GM21737 (cell line): ENCODE data around the gene RNF144A.

Experiments used
- ATAC-seq: cut with Tn5 transposase; IDR thresholded peaks from one replicate; pipeline ENCODE4 v1.9.1; 2021; ENCODE audit warnings: mild to moderate bottlenecking, moderate library complexity; ENCODE audit not compliant: unreplicated experiment

RNF144A gene

GRCh38 chr2:6906165-6906741 is 11.0 kb upstream of the RNF144A start:
- ATAC-seq: no peak

- no peak for ATAC-seq
Measured at GRCh38 chr2:6908291-6908690, 8.9 kb upstream of the RNF144A start.

DNA sequence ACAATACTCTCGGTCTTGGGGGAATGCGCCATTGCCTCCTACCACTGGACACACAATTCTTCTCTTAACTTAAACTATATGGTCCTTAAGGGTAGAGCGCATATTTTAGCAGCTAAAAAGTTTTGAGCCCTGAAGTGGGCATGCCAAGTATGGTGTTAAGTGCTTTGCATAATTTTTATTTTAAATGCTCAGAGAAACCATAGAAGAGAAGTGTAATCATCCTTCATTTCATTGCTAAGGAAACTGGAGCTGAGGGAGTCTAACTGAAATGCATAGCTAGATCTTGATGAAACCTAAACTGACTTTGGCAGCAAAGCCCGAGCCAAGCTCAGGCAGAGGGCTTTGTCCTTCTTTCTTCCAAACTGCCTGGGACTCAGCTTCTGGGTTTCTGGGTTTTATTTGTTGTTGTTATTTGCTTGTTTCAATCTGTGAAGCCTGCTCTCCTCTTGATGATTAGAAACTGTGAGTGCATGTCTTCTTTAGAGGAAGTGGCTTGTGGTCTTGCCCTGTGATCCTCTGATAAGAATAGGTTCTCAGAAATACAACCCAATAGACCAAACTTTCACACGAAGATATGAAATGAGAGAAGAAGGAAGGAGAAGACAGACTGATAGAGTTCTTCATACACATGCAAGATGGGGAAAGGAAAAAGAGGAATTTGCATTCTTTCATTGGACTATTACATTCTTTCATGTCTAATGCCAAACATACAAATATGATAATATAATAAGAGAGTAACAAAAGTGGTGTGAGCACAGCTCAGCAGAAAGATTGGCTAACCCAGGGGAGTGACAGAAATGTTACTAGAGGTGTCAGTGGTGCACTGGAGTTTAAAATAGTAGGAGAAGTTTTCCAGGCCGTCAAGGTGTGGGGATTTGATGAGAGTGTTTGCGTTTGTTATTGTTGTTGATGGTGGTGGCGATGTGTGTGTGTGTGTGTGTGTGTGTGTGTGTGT is 7.5 kb upstream of the RNF144A start:
- ATAC-seq: peak; percentile 97

DNA sequence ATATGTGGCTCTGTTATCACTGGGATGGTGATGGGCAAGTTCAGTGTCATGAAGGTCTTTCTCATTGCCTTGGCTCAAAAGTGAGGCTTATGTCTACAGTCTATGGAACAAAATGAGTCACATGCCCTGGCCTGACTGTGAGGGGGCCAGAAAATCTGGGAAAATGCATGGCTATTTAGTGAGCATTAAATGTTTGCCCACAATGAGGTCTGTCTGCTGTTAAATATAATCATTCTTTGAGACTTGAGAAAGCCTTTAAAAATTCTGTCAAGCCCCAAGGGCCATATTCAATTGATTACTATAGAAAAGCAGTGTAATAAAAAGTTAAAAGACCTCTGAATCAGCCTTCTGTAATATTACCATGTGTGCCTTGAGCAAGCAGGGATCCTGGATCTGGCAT is 5.5 kb upstream of the RNF144A start:
- no peak for ATAC-seq

DNA sequence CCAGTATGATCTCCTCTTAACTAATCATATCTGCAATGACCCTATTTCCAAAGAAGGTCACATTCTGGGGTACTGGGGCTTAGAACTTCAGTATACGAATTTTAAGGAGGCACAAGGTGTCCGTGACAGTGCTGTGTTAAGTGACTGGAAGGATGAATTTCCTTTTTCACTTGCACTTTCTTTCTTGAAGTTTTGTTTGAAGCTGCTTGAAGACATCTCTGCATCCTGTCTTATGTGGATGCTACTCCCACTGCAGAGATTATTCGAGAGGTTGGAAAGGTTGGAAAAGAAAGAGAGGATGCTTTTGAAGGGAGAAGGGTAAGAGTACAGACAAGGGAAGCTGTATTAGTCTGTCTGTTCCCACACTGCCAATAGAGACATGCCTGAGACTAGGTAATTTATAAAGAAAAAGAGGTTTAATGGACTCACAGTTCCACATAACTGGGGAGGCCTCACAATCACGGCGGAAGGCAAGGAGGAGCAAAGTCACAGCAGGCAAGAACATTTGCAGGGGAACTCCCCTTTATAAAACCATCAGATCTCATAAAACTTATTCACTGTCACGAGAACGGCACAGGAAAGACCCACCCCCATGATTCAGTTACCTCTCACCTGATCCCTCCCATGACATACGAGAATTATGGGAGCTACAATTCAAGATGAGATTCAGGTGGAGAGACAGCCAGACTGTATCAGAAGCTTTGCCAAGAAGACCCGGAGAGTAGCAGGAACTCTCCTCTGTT is 3.6 kb upstream of the RNF144A start:
- no peak for ATAC-seq

- ATAC-seq: no peak
Measured at GRCh38 chr2:6914828-6915227, 2.4 kb upstream of the RNF144A start.

DNA sequence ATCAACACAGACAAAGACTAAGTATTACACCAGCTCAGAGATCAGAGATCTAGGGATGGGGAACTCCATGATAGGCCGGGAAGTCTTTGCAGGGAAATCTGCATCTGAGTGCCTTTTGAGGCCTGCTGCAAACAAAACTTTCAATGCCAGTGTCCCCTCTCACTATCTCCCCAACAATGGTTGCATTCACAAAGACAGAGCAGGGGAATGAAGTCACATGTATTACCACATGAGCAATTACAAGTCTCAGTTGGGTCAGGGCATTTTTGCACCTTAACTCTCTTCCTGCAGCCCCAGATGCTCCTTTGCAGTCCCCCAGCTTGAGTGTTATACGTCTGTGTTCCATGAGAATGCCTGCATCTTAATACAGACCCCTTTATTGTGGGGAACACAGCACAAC is 1.8 kb upstream of the RNF144A start:
- no peak for ATAC-seq

DNA sequence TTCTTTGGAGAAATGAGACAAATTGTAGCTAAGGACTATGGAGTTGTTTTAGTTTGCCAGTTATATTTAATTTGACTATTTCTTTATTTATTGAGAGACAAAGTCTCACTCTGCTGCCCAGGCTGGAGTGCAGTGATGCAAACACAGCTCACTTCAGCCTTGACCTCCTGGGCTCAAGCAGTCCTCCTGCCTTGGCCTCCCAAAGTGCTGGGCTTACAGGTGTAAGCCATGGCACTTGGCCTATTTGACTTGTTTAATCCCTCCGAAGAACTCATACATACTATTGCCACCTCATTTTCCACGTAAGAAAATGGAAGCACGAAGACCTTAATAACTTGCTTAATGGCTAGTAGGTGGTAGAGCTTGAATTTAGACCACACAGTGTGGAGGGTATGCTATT is 988 bp upstream of the RNF144A start:
- ATAC-seq: no peak

GRCh38 chr2:6916736-6917070 is 509 bp upstream of the RNF144A start:
- ATAC-seq: no peak

DNA sequence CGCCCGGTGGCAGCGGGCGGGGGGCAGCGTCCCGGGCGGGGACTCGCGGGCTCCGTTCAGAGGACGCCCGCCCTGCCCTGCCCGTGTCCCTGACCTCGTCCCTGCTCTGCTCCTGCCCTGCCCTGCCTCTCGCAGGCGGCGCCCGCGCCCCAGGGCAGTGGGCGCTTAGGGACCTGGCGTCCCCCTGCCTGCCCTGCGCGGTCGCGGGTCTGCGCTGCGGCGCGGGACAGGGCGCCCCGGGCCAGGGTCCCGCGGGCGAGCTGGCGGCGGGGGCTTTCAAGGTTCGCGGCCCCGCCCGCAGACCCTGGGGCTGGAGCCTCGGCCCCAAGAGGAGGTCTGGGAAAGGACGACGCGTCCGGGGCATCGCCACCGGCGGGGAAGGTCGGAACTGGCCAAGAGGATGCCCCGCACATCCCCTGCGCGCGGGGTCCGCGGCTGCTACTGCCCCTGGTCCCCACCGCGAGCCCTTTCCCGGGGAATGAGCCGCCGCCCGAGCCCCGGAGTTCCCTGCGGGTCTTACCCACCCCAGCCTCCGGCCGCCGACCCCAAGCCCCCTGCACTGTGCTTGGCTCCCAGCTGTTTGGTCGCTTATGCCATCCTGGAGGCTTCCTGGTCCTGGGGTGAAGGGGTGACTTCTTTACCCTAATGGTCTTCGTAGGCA is 679 bp downstream of the RNF144A start:
- ATAC-seq: peak; percentile 10

GRCh38 chr2:6919901-6920742 is 2.9 kb downstream of the RNF144A start:
- no peak for ATAC-seq

- ATAC-seq: no peak
Measured at GRCh38 chr2:6920743-6921064, 3.5 kb downstream of the RNF144A start.

DNA sequence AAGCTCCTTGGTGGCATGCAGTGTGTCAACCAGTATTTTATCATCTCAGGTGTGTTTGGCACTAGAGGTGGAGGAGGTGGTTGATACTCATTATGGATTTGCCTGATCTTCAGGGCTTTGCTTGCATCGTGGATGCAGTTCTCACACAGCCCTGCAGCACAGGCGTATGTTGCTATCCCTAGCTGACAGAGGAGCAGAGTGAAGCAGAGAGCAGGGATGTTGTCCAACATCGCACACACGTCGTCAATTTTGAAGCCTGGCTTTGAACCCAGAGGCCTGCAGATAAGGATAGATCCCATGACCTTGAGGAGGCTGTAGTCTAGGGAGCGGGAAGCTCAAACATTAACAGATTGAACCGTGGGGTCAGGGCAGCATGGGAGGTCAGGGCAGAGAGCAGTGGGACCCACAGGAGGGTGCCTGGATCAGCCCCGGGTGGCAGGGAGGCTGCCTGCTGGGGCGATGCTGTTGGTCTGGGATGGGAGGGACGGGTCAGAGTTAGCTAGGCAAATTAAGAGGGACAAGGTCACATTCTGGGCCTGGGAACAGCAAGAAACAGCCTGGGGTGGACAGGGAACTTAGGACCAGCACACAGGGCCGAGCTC is 4.2 kb downstream of the RNF144A start:
- no peak for ATAC-seq

DNA sequence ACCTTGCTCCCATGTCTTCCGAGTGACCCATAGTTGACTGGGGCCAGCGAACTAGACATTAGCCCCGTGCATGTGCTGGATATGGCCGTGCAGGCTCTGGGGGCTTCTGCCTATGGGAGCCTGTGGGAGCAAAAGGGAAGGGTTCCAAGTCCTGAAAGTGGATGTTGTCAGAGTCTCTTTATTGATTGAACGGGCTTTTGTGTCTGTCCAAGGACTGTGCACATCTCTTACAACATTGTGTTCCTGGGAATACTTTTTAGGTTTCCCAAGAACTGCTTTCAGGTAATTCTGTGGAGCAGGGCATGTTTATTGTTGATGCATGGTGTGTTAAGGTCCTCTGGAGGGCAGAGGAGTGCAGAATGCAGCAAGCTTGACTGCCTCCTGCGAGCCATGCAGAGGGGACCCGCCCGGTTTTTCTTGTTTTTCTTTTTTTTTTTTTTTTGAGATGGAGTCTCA is 5.0 kb downstream of the RNF144A start:
- no peak for ATAC-seq

GRCh38 chr2:6923319-6923718 is 6.1 kb downstream of the RNF144A start:
- ATAC-seq: no peak

DNA sequence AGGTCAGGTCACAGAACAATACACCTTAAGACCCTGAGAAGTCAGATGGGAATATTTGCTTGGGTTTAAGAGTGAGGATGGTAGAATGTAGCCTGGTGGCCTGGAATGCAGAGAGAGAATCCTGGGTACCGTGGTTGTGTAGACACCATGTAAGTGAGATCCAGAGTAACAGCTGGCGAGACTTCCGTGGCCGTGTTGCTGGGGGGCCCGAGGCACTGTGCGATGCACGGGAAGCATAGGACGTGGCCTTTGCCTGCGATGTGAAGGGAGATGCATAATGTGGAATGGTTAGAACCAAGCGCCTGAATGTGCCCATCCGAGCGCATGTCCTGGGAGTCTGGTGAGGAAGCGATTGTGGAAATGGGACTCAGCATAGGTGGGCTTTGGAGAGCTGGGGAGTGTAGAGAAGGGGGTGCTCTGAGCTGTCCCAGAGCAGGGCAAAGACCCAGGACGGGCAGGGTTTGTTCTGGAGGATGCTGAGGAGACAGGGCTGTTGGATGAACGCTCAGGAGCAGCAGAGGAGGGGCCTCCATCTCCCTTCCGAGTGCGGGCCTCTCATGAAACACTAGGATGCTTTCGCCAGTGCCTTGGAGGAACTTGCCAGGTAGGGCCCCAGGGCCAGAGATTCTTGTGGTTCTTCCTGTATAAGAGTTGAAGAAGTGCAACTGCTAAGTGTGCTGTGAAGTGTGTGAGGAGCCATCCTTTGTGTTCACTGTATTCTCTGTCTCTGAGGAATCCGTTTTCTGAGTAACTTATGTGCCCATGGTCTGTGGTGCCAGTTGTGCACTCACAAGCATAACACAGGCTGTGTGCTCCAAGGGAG is 7.1 kb downstream of the RNF144A start:
- no peak for ATAC-seq

GRCh38 chr2:6924924-6925409 is 7.8 kb downstream of the RNF144A start:
- no peak for ATAC-seq

- no peak for ATAC-seq
Measured at GRCh38 chr2:6926071-6926732, 9.0 kb downstream of the RNF144A start.

GRCh38 chr2:6927186-6927585 is 10.0 kb downstream of the RNF144A start:
- ATAC-seq: no peak
